Measurements from ENCODE around the gene UGT2B7.
"Not testable (repeated sequence)": the region's sequence is repeated elsewhere in the genome, so short reads cannot be mapped to it uniquely, and the experiment has no call there.

The UGT2B7 gene

GRCh38 chr4:69096111-69096656 lies at the start of gene UGT2B7:
TSS of gene UGT2B7 (plus strand) at chr4:69096474. CDS start at chr4:69096521, 47 bp downstream.
- peak within 1 kb of the TSS; percentile 78 for H3K27ac ChIP-seq
- peak; percentile 60 for DNase-seq (ENCODE audit: low read depth, low spot score)

GRCh38 chr4:69049860-69050259 lies 46.4 kb upstream of the UGT2B7 start:
- H3K27ac ChIP-seq = peak overlapping the region; percentile 53
- no peak for DNase-seq (ENCODE audit: low read depth, low spot score)

GRCh38 chr4:69050853-69051575 lies 45.3 kb upstream of the UGT2B7 start:
- DNase-seq (ENCODE audit: low read depth, low spot score) = not testable (repeated sequence)
- peak overlapping the region; percentile 53 for H3K27ac ChIP-seq

- peak overlapping the region; percentile 53 for H3K27ac ChIP-seq
- DNase-seq (ENCODE audit: low read depth, low spot score) = no peak
These were observed 44.7 kb upstream of the UGT2B7 start for GRCh38 chr4:69051576-69051943.

- peak overlapping the region; percentile 91 for H3K27ac ChIP-seq
- DNase-seq (ENCODE audit: low read depth, low spot score) = not testable (repeated sequence)
These were observed 42.9 kb upstream of the UGT2B7 start for GRCh38 chr4:69053309-69053885.

- H3K27ac ChIP-seq = peak overlapping the region; percentile 91
- not testable (repeated sequence) for DNase-seq (ENCODE audit: low read depth, low spot score)
These were observed 42.2 kb upstream of the UGT2B7 start for GRCh38 chr4:69054033-69054432.

- H3K27ac ChIP-seq = peak overlapping the region; percentile 91
- DNase-seq (ENCODE audit: low read depth, low spot score) = peak; percentile 63
These were observed 41.6 kb upstream of the UGT2B7 start for GRCh38 chr4:69054578-69055200.

GRCh38 chr4:69056150-69056549 lies 40.1 kb upstream of the UGT2B7 start:
- H3K27ac ChIP-seq = no peak overlapping the region
- no peak for DNase-seq (ENCODE audit: low read depth, low spot score)

GRCh38 chr4:69056921-69057550 lies 39.2 kb upstream of the UGT2B7 start:
- peak overlapping the region; percentile 20 for H3K27ac ChIP-seq
- DNase-seq (ENCODE audit: low read depth, low spot score) = no peak

GRCh38 chr4:69057620-69058409 lies 38.5 kb upstream of the UGT2B7 start:
- H3K27ac ChIP-seq = peak overlapping the region; percentile 20
- DNase-seq (ENCODE audit: low read depth, low spot score) = no peak

- no peak overlapping the region for H3K27ac ChIP-seq
- DNase-seq (ENCODE audit: low read depth, low spot score) = no peak
These were observed 37.7 kb upstream of the UGT2B7 start for GRCh38 chr4:69058410-69059059.

- no peak for DNase-seq (ENCODE audit: low read depth, low spot score)
- H3K27ac ChIP-seq = no peak overlapping the region
These were observed 35.5 kb upstream of the UGT2B7 start for GRCh38 chr4:69060651-69061308.

GRCh38 chr4:69064391-69064790 lies 31.9 kb upstream of the UGT2B7 start:
- no peak overlapping the region for H3K27ac ChIP-seq
- DNase-seq (ENCODE audit: low read depth, low spot score) = no peak

GRCh38 chr4:69066945-69067344 lies 29.3 kb upstream of the UGT2B7 start:
- H3K27ac ChIP-seq = no peak overlapping the region
- no peak for DNase-seq (ENCODE audit: low read depth, low spot score)

GRCh38 chr4:69069085-69069484 lies 27.2 kb upstream of the UGT2B7 start:
- DNase-seq (ENCODE audit: low read depth, low spot score) = no peak
- no peak overlapping the region for H3K27ac ChIP-seq

- DNase-seq (ENCODE audit: low read depth, low spot score) = no peak
- H3K27ac ChIP-seq = no peak overlapping the region
These were observed 25.7 kb upstream of the UGT2B7 start for GRCh38 chr4:69070590-69070989.

- no peak overlapping the region for H3K27ac ChIP-seq
- DNase-seq (ENCODE audit: low read depth, low spot score) = no peak
These were observed 25.0 kb upstream of the UGT2B7 start for GRCh38 chr4:69071286-69071685.

GRCh38 chr4:69073375-69073774 lies 22.9 kb upstream of the UGT2B7 start:
- no peak overlapping the region for H3K27ac ChIP-seq
- no peak for DNase-seq (ENCODE audit: low read depth, low spot score)

Data from epithelial cell of prostate (primary cell).